ENCODE results near the gene AP4E1. TPM values are rescaled to one million over a fixed set of nuclear protein-coding genes. Genes with fewer than 3 reads are reported as not detected.
"Not testable (repeated sequence)": the region's sequence is repeated elsewhere in the genome, so short reads cannot be mapped to it uniquely, and the experiment has no call there.

The AP4E1 gene
- total and polyA plus RNA-seq, 4 experiments from 2014 or later: 3.0 to 15.2 (median 9.1) TPM

GRCh38 chr15:50938525-50938924 is 30.0 kb downstream of the AP4E1 start:
- intact Hi-C loops (cut with micrococcal nuclease): no loop called here
- H3K4me3 Mint-ChIP-seq: no peak overlapping the region
- peaks cover 0 to 2% (median 0%) of the 10 kb centered on the region in 4 donors for H3K4me1 Mint-ChIP-seq
- Histone ChIP-seq H3K9me3 (ENCODE audit: control insufficient read depth in 1 of 2, low read length in 2 of 2) (no peaks in the 10 kb centered on the region), H3K27ac (ENCODE audit: low read depth, low read length) (no peak overlapping the region), H3K36me3 (ENCODE audit: insufficient read depth, low read length) (no peaks in the 10 kb centered on the region), H3K4me1 (ENCODE audit: insufficient read depth, low read length) (no peaks in the 10 kb centered on the region), H3K4me3 (ENCODE audit: low read length in 2 of 2) (no peak overlapping the region), H3K27me3 (ENCODE audit: insufficient read depth, low read length) (no peaks in the 10 kb centered on the region)
- no peaks in the 10 kb centered on the region for H3K9me3 Mint-ChIP-seq
- peaks cover 32 to 38% of the 10 kb centered on the region in 2 donors for H3K36me3 Mint-ChIP-seq
- POLR2A ChIA-PET (ENCODE audit: partially characterized antibody): no interaction called here
- CTCF ChIA-PET (ENCODE audit: partially characterized antibody): no interaction called here
- no peak for DNase-seq
- no peak overlapping the region for H3K27ac Mint-ChIP-seq
- no peaks in the 10 kb centered on the region for H3K27me3 Mint-ChIP-seq

- H3K36me3 Mint-ChIP-seq: peaks cover 45 to 51% of the 10 kb centered on the region in 2 donors
- POLR2A ChIA-PET (ENCODE audit: partially characterized antibody): no interaction called here
Observed at GRCh38 chr15:50939911-50940310, 31.4 kb downstream of the AP4E1 start.

GRCh38 chr15:50940506-50940905 is 32.0 kb downstream of the AP4E1 start:
- intact Hi-C loops (cut with micrococcal nuclease): no loop called here
- no peaks in the 10 kb centered on the region for H3K9me3 Mint-ChIP-seq
- CTCF ChIA-PET (ENCODE audit: partially characterized antibody): no interaction called here
- POLR2A ChIA-PET (ENCODE audit: partially characterized antibody): no interaction called here
- H3K4me1 Mint-ChIP-seq: peaks cover 0 to 2% (median 0%) of the 10 kb centered on the region in 4 donors
- H3K27ac Mint-ChIP-seq: no peak overlapping the region
- no peaks in the 10 kb centered on the region for H3K27me3 ChIP-seq (ENCODE audit: insufficient read depth, low read length)
- peaks cover 46 to 51% of the 10 kb centered on the region in 2 donors for H3K36me3 Mint-ChIP-seq
- no peak overlapping the region for H3K27ac ChIP-seq (ENCODE audit: low read depth, low read length)
- no peaks in the 10 kb centered on the region for H3K27me3 Mint-ChIP-seq
- peaks cover 18% of the 10 kb centered on the region for H3K36me3 ChIP-seq (ENCODE audit: insufficient read depth, low read length)
- no peaks in the 10 kb centered on the region for H3K9me3 ChIP-seq (ENCODE audit: control insufficient read depth in 1 of 2, low read length in 2 of 2)
- H3K4me1 ChIP-seq (ENCODE audit: insufficient read depth, low read length): no peaks in the 10 kb centered on the region
- H3K4me3 Mint-ChIP-seq: no peak overlapping the region
- H3K4me3 ChIP-seq (ENCODE audit: low read length in 2 of 2): no peak overlapping the region
- DNase-seq: no peak

More at GRCh38 chr15:50939911-50940310, 31.4 kb downstream of the AP4E1 start:
- Histone ChIP-seq H3K36me3 (ENCODE audit: insufficient read depth, low read length) (peaks cover 12% of the 10 kb centered on the region), H3K4me1 (ENCODE audit: insufficient read depth, low read length) (no peaks in the 10 kb centered on the region), H3K4me3 (ENCODE audit: low read length in 2 of 2) (no peak overlapping the region), H3K27ac (ENCODE audit: low read depth, low read length) (no peak overlapping the region), H3K9me3 (ENCODE audit: control insufficient read depth in 1 of 2, low read length in 2 of 2) (no peaks in the 10 kb centered on the region), H3K27me3 (ENCODE audit: insufficient read depth, low read length) (no peaks in the 10 kb centered on the region)
- H3K4me1 Mint-ChIP-seq: peaks cover 0 to 2% (median 0%) of the 10 kb centered on the region in 4 donors
- H3K27ac Mint-ChIP-seq: no peak overlapping the region
- intact Hi-C loops (cut with micrococcal nuclease): no loop called here
- no peaks in the 10 kb centered on the region for H3K27me3 Mint-ChIP-seq
- CTCF ChIA-PET (ENCODE audit: partially characterized antibody): no interaction called here
- no peaks in the 10 kb centered on the region for H3K9me3 Mint-ChIP-seq
- no peak for DNase-seq
- no peak overlapping the region for H3K4me3 Mint-ChIP-seq

GRCh38 chr15:50943638-50944037 is 35.2 kb downstream of the AP4E1 start:
- Mint-ChIP-seq H3K36me3 (peaks cover 51 to 55% of the 10 kb centered on the region in 2 donors), H3K9me3 (no peaks in the 10 kb centered on the region), H3K4me1 (no peaks in the 10 kb centered on the region), H3K27me3 (no peaks in the 10 kb centered on the region), H3K27ac (no peak overlapping the region), H3K4me3 (no peak overlapping the region)
- peaks cover 18% of the 10 kb centered on the region for H3K36me3 ChIP-seq (ENCODE audit: insufficient read depth, low read length)
- ChIA-PET CTCF (ENCODE audit: partially characterized antibody) (no interaction called here), POLR2A (ENCODE audit: partially characterized antibody) (no interaction called here)
- H3K27ac ChIP-seq (ENCODE audit: low read depth, low read length): no peak overlapping the region
- no peaks in the 10 kb centered on the region for H3K27me3 ChIP-seq (ENCODE audit: insufficient read depth, low read length)
- intact Hi-C loops (cut with micrococcal nuclease): no loop called here
- H3K9me3 ChIP-seq (ENCODE audit: control insufficient read depth in 1 of 2, low read length in 2 of 2): no peaks in the 10 kb centered on the region
- DNase-seq: no peak
- H3K4me3 ChIP-seq (ENCODE audit: low read length in 2 of 2): no peak overlapping the region
- no peaks in the 10 kb centered on the region for H3K4me1 ChIP-seq (ENCODE audit: insufficient read depth, low read length)

GRCh38 chr15:50944672-50945071 is 36.2 kb downstream of the AP4E1 start:
- Mint-ChIP-seq H3K4me3 (no peak overlapping the region), H3K36me3 (peaks cover 59 to 62% of the 10 kb centered on the region in 2 donors), H3K9me3 (no peaks in the 10 kb centered on the region), H3K27me3 (no peaks in the 10 kb centered on the region), H3K27ac (no peak overlapping the region), H3K4me1 (no peaks in the 10 kb centered on the region)
- Histone ChIP-seq H3K27ac (ENCODE audit: low read depth, low read length) (no peak overlapping the region), H3K36me3 (ENCODE audit: insufficient read depth, low read length) (peaks cover 18% of the 10 kb centered on the region), H3K4me1 (ENCODE audit: insufficient read depth, low read length) (no peaks in the 10 kb centered on the region), H3K27me3 (ENCODE audit: insufficient read depth, low read length) (no peaks in the 10 kb centered on the region), H3K9me3 (ENCODE audit: control insufficient read depth in 1 of 2, low read length in 2 of 2) (no peaks in the 10 kb centered on the region), H3K4me3 (ENCODE audit: low read length in 2 of 2) (no peak overlapping the region)
- no peak for DNase-seq
- POLR2A ChIA-PET (ENCODE audit: partially characterized antibody): no interaction called here
- intact Hi-C loops (cut with micrococcal nuclease): no loop called here
- CTCF ChIA-PET (ENCODE audit: partially characterized antibody): no interaction called here

- Mint-ChIP-seq H3K27ac (no peak overlapping the region), H3K27me3 (no peaks in the 10 kb centered on the region), H3K36me3 (peaks cover 63 to 69% of the 10 kb centered on the region in 2 donors), H3K4me1 (no peaks in the 10 kb centered on the region), H3K9me3 (peaks cover 0 to 1% (median under 1%) of the 10 kb centered on the region in 8 donors), H3K4me3 (no peak overlapping the region)
- Histone ChIP-seq H3K4me3 (ENCODE audit: low read length in 2 of 2) (no peak overlapping the region), H3K9me3 (ENCODE audit: control insufficient read depth in 1 of 2, low read length in 2 of 2) (no peaks in the 10 kb centered on the region), H3K27ac (ENCODE audit: low read depth, low read length) (no peak overlapping the region), H3K27me3 (ENCODE audit: insufficient read depth, low read length) (no peaks in the 10 kb centered on the region), H3K36me3 (ENCODE audit: insufficient read depth, low read length) (peaks cover 20% of the 10 kb centered on the region), H3K4me1 (ENCODE audit: insufficient read depth, low read length) (no peaks in the 10 kb centered on the region)
- no peak for DNase-seq
- ChIA-PET CTCF (ENCODE audit: partially characterized antibody) (no interaction called here), POLR2A (ENCODE audit: partially characterized antibody) (no interaction called here)
- intact Hi-C loops (cut with micrococcal nuclease): no loop called here
Observed at GRCh38 chr15:50945725-50946124, 37.2 kb downstream of the AP4E1 start.

GRCh38 chr15:50950745-50951144 is 42.3 kb downstream of the AP4E1 start:
- H3K4me1 ChIP-seq (ENCODE audit: insufficient read depth, low read length); H3K9me3 ChIP-seq (ENCODE audit: control insufficient read depth in 1 of 2, low read length in 2 of 2); H3K4me1 Mint-ChIP-seq; DNase-seq; H3K4me3 Mint-ChIP-seq; H3K27ac Mint-ChIP-seq; H3K27ac ChIP-seq (ENCODE audit: low read depth, low read length); CTCF ChIA-PET (ENCODE audit: partially characterized antibody); H3K27me3 Mint-ChIP-seq; H3K27me3 ChIP-seq (ENCODE audit: insufficient read depth, low read length); POLR2A ChIA-PET (ENCODE audit: partially characterized antibody); H3K4me3 ChIP-seq (ENCODE audit: low read length in 2 of 2); intact Hi-C loops (cut with micrococcal nuclease): not testable (repeated sequence)
- Mint-ChIP-seq H3K36me3 (peaks cover 71 to 81% of the 10 kb centered on the region in 2 donors), H3K9me3 (peaks cover 0 to 18% (median 13%) of the 10 kb centered on the region in 8 donors)
- peaks cover 27% of the 10 kb centered on the region for H3K36me3 ChIP-seq (ENCODE audit: insufficient read depth, low read length)

- intact Hi-C loops (cut with micrococcal nuclease): no loop called here
- Mint-ChIP-seq H3K4me1 (peaks cover 2 to 8% (median 5%) of the 10 kb centered on the region in 4 donors), H3K9me3 (peaks cover 0 to 24% (median 16%) of the 10 kb centered on the region in 8 donors), H3K36me3 (peaks cover 79 to 89% of the 10 kb centered on the region in 2 donors), H3K27me3 (no peaks in the 10 kb centered on the region), H3K4me3 (no peak overlapping the region), H3K27ac (peak overlapping the region in 1 of 7 donors; percentile 22)
- no peak overlapping the region for H3K4me3 ChIP-seq (ENCODE audit: low read length in 2 of 2)
- no peaks in the 10 kb centered on the region for H3K9me3 ChIP-seq (ENCODE audit: control insufficient read depth in 1 of 2, low read length in 2 of 2)
- H3K27ac ChIP-seq (ENCODE audit: low read depth, low read length): no peak overlapping the region
- H3K36me3 ChIP-seq (ENCODE audit: insufficient read depth, low read length): peaks cover 38% of the 10 kb centered on the region
- H3K27me3 ChIP-seq (ENCODE audit: insufficient read depth, low read length): no peaks in the 10 kb centered on the region
- H3K4me1 ChIP-seq (ENCODE audit: insufficient read depth, low read length): no peaks in the 10 kb centered on the region
- POLR2A ChIA-PET (ENCODE audit: partially characterized antibody): no interaction called here
- no peak for DNase-seq
- CTCF ChIA-PET (ENCODE audit: partially characterized antibody): no interaction called here
Observed at GRCh38 chr15:50953302-50953701, 44.8 kb downstream of the AP4E1 start.
